Testis (tissue), 2 donors: ENCODE measurements around the gene PLEK2.

ENCODE experiments used
- POLR2A ChIP-seq: fragments of 450-650 bp; IDR thresholded peaks from one replicate; pipeline ENCODE4 v1.6.1; 2017; ENCODE audit warnings: antibody characterized with exemption, mild to moderate bottlenecking, moderate library complexity
- TF ChIP-seq, protein P1 (sequence below), 3 experiments: fragments of 450-650 bp in 2 of 3; fragments of 200-600 bp in 1 of 3; sonication (generic) in 1 of 3; IDR thresholded peaks; one replicate each; pipeline ENCODE4 v1.5.1; 2016 to 2019; ENCODE audit warnings: antibody characterized with exemption in 3 of 3, mild to moderate bottlenecking in 2 of 3, moderate library complexity in 1 of 3

DNA sequence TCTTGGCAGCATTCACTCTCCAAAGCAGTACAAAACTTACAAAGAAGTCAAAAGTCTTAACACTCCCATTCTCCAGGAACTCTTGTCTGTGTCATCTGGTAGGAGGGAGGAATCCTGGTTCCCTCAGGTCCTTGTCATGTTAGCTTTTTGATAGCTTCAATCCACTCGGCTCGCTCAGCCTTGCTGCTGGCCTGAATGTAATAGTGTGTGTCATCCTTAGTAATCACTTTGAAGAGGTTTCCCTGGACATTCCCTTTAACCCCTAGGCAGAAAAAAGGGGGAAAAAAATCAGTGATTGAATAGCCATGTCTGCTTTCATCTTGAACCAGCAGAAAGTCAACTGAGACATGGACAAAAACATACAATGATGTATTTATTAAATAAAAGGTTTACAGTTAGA lies 24.8 kb downstream of the PLEK2 start:
- TF ChIP-seq POLR2A = no peak
- TF ChIP-seq, protein P1, sequence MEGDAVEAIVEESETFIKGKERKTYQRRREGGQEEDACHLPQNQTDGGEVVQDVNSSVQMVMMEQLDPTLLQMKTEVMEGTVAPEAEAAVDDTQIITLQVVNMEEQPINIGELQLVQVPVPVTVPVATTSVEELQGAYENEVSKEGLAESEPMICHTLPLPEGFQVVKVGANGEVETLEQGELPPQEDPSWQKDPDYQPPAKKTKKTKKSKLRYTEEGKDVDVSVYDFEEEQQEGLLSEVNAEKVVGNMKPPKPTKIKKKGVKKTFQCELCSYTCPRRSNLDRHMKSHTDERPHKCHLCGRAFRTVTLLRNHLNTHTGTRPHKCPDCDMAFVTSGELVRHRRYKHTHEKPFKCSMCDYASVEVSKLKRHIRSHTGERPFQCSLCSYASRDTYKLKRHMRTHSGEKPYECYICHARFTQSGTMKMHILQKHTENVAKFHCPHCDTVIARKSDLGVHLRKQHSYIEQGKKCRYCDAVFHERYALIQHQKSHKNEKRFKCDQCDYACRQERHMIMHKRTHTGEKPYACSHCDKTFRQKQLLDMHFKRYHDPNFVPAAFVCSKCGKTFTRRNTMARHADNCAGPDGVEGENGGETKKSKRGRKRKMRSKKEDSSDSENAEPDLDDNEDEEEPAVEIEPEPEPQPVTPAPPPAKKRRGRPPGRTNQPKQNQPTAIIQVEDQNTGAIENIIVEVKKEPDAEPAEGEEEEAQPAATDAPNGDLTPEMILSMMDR (IDR thresholded peaks at IDR 0.05) = no peak
